Peyer's patch (tissue), 4 donors: ENCODE measurements around the gene HNRNPA1. TPM values are rescaled to one million over a fixed set of nuclear protein-coding genes. Genes with fewer than 3 reads are reported as not detected.

Experiments
- DNase-seq, 3 donors: peaks; one replicate each; pipeline ENCODE4 v3.0.0-alpha.2; 2017 to 2019
- H3K27ac ChIP-seq, 4 donors: fragments of 200-600 bp; sonication (generic); one replicate each; pipeline ENCODE4 v1.5.1; 2016 to 2019
- H3K27me3 ChIP-seq, 2 donors: fragments of 200-600 bp; sonication (generic); one replicate each; pipeline ENCODE4 v1.5.1; 2019
- H3K36me3 ChIP-seq, 3 donors: fragments of 200-600 bp; sonication (generic); one replicate each; pipeline ENCODE4 v1.5.1; 2016 to 2019
- H3K4me1 ChIP-seq, 4 donors: fragments of 200-600 bp; sonication (generic); one replicate each; pipeline ENCODE4 v1.5.1; 2016 to 2019
- H3K4me3 ChIP-seq, 4 donors: fragments of 200-600 bp; sonication (generic); 1 replicate in 3 of 4; 2 replicates in 1 of 4; pipeline ENCODE4 v1.5.1; 2016 to 2019; ENCODE audit warnings: mild to moderate bottlenecking in 1 of 4
- H3K9me3 ChIP-seq, 4 donors: fragments of 200-600 bp; sonication (generic); one replicate each; pipeline ENCODE4 v1.5.1; 2016 to 2019; ENCODE audit warnings: mild to moderate bottlenecking in 1 of 4
- CTCF ChIP-seq, 6 experiments: fragments of 450-650 bp in 4 of 6; fragments of 200-600 bp in 2 of 6; sonication (generic) in 1 of 6; IDR thresholded peaks; one replicate each; pipeline ENCODE4 v1.5.1; 2017 to 2019; ENCODE audit warnings: antibody characterized with exemption in 6 of 6, mild to moderate bottlenecking in 3 of 6, moderate library complexity in 1 of 6
- POLR2A ChIP-seq, 2 donors: fragments of 450-650 bp; IDR thresholded peaks; one replicate each; pipeline ENCODE4 v1.5.1; 2017; ENCODE audit warnings: antibody characterized with exemption in 2 of 2, mild to moderate bottlenecking in 2 of 2, moderate library complexity in 2 of 2
- total RNA-seq, 4 donors: library from RNA; depleted of rRNA; stranded (reverse); fragments of >200 nt; gene quantifications; one replicate each; pipeline ENCODE4 v1.1.0, GENCODE V29; 2016

HNRNPA1 gene
- total RNA-seq, 4 donors from 2014 or later = 198 to 703 (median 254) TPM

DNA sequence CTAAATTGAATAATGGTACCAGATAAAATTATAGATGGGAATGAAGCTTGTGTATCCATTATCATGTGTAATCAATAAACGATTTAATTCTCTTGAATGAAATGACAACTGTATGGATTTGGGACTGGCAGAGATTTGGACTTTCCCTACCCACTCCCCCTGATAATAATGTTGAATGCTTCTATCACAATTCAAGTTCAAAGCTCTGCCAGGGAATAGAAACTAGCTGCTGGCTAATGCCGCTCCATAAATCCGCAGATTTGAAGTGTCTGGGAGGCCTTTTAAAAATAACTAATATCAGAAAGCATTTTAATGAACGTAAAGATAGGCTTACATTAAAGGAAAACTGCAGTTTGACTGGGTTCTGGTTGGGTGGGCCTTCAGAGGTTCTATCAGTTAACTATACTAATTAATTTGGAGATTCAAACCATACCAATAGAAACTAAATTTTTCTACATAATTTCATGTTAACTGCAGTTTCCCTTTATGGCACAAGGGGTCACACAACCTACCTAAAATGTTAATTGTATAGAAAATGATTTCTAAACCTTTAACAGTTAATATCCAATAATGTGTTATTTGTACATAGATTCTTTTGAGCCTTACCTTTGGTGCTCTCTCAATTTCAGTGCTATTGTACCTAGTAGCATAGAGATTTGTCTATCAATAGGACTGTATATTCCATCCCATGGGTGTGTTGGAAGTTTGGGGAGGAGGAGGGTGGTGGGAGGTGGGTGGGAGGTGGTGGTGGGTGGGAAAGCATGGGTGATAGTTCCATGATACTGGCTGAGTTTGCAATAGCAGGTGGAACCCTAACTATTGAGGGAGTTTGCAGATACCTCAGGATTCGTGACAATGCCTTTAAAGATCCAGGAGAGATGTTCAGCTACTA, 4.9 kb downstream of the HNRNPA1 start:
- Histone ChIP-seq H3K4me1 (peaks cover 0 to 69% (median 14%) of the 10 kb centered on the region in 4 donors), H3K9me3 (no peaks in the 10 kb centered on the region), H3K27ac (peak overlapping the region in 2 of 4 donors; percentile 0 to 13), H3K4me3 (peak overlapping the region in 1 of 4 donors; percentile 23), H3K36me3 (peaks cover 0 to 64% (median 0%) of the 10 kb centered on the region in 3 donors), H3K27me3 (no peaks in the 10 kb centered on the region)
- DNase-seq = no peak
- TF ChIP-seq CTCF (IDR thresholded peaks at IDR 0.05) = peak in 1 of 6 experiments; percentile 6
- TF ChIP-seq POLR2A (IDR thresholded peaks at IDR 0.05) = no peak

GRCh38 chr12:54286042-54287030, 5.8 kb downstream of the HNRNPA1 start:
- DNase-seq = no peak
- H3K36me3 ChIP-seq = peaks cover 0 to 64% (median 0%) of the 10 kb centered on the region in 3 donors
- H3K27ac ChIP-seq = peak overlapping the region in 2 of 4 donors; percentile 11 to 13
- H3K4me3 ChIP-seq = peak overlapping the region in 1 of 4 donors; percentile 23
- TF ChIP-seq CTCF (IDR thresholded peaks at IDR 0.05) (no peak), POLR2A (IDR thresholded peaks at IDR 0.05) (no peak)
- H3K4me1 ChIP-seq = peaks cover 0 to 69% (median 14%) of the 10 kb centered on the region in 4 donors
- no peaks in the 10 kb centered on the region for H3K27me3 ChIP-seq
- H3K9me3 ChIP-seq = no peaks in the 10 kb centered on the region

DNA sequence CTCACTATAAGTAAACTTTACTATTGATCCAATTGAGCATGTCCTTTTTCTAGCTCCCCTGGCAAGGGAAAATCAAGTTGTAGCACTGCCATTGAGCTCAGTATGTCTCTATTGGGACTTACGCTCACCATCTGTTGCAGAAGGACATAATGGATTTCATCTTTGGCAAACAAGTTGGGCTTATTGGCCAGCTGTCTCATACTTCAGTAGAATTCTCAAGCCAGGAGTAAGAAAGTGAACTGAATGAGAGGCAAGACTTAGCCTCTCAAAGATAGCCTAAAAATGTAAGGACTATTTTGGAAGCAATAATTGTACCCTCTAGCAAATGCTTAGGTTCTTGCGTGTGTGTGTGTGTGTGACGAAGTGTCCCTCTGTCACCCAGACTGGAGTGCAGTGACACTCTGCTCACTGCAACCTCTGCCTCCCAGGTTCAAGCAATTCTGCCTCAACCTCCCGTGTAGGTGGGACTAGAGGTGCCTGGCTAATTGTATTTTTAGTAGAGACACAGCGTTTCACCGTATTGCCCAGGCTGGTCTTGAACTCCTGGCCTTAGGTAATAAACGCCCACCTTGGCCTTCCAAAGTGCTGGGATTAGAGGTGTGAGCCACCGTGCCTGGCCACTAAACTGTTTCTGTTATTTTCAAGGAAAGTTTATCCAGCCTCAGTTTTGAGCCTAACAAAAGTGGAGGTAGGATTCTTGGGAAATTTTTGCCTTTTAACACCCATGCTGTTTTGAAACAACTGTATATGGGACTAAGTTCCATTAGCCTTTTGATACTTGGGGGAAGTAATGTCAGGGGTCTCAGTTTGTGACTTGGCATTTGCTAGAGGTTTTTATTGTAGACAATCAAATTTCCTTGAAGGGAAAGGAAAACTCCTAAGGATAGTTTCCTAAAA, 7.0 kb downstream of the HNRNPA1 start:
- no peak for TF ChIP-seq POLR2A (IDR thresholded peaks at IDR 0.05)
- no peak for TF ChIP-seq CTCF (IDR thresholded peaks at IDR 0.05)
- peaks cover 0 to 59% (median 10%) of the 10 kb centered on the region in 4 donors for H3K4me1 ChIP-seq
- H3K4me3 ChIP-seq = no peak overlapping the region
- H3K27ac ChIP-seq = peak overlapping the region in 1 of 4 donors; percentile 11
- peaks cover 0 to 55% (median 0%) of the 10 kb centered on the region in 3 donors for H3K36me3 ChIP-seq
- no peaks in the 10 kb centered on the region for H3K9me3 ChIP-seq
- no peaks in the 10 kb centered on the region for H3K27me3 ChIP-seq
- no peak for DNase-seq

DNA sequence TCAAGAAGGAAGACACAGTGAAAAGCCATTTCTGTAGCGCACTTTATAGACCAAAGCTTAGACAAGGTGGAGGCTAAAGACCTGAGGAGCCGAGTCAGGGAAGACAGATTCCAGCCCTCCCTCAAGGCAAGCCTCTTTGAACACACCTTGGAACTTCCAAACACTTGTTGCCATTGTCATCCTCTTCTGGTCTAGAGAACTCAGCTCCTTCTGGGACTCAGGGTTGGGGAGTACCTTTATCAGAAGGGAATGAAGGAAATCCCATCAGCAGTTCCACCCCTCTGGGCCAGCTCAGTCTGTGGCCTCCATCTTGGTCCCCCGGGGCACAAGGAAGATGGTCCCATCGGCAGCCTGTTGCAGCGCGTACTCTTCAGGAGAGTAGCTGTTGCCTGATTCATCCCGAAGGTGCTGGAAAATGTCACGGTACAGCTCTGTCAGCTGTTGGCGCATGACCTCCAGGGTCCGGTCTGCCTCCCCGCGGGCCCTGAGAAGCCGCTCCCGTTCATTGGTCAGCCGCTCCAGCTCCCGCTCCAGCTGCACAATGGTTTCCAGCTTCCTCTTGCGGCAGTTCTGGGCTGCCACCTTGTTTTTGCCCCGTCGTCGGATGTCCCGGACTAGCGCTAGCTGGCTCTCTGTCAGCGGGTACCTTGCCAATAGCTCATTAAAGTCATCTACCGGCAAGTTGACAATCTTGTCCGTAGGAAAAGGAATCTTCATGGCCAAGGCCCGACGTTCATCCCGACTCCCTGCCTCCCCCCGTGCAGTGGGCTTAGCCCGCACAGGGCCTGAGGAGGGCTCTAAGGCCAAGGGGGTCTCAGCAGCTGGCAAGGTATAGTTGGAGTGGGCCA, 11.8 kb downstream of the HNRNPA1 start:
- Histone ChIP-seq H3K27ac (no peak overlapping the region), H3K4me3 (no peak overlapping the region), H3K4me1 (peaks cover 0 to 21% (median 0%) of the 10 kb centered on the region in 4 donors), H3K9me3 (no peaks in the 10 kb centered on the region), H3K27me3 (no peaks in the 10 kb centered on the region), H3K36me3 (peaks cover 0 to 13% (median 0%) of the 10 kb centered on the region in 3 donors)
- DNase-seq = no peak
- TF ChIP-seq CTCF (IDR thresholded peaks at IDR 0.05) = no peak
- no peak for TF ChIP-seq POLR2A (IDR thresholded peaks at IDR 0.05)
